ENCODE results near the gene INTS6.

GRCh38 chr13:51323824-51324511 lies 128.9 kb downstream of the INTS6 start:
- TF ChIP-seq RARB (CRISPR knock-in tag; IDR thresholded peaks at IDR 0.05) (no peak), ZFP3 (CRISPR knock-in tag; IDR thresholded peaks at IDR 0.05) (no peak), PATZ1 (CRISPR knock-in tag; IDR thresholded peaks at IDR 0.05; ENCODE audit: borderline replicate concordance) (no peak), CREB5 (CRISPR knock-in tag; IDR thresholded peaks at IDR 0.05; ENCODE audit: low read depth) (no peak), BACH2 (CRISPR knock-in tag; IDR thresholded peaks at IDR 0.05; ENCODE audit: borderline replicate concordance) (no peak), ZC3H10 (CRISPR knock-in tag; IDR thresholded peaks at IDR 0.05) (no peak), OSR1 (CRISPR knock-in tag; IDR thresholded peaks at IDR 0.05) (no peak), TOX (CRISPR knock-in tag; IDR thresholded peaks at IDR 0.05; ENCODE audit: borderline replicate concordance) (no peak)
